GM13976 (cell line): ENCODE measurements around the gene SCGB1C1.

Experiments
- DNase-seq: peaks from one replicate; pipeline ENCODE4 v3.0.0; 2012; ENCODE audit warnings: low spot score
- CTCF ChIP-seq: IDR thresholded peaks from 2 replicates; pipeline ENCODE4 v1.5.1; 2012; ENCODE audit warnings: borderline replicate concordance, mild to moderate bottlenecking; ENCODE audit not compliant: insufficient read depth; ENCODE audit errors: extremely low read depth, missing control alignments, control extremely low read depth
- in situ Hi-C: fragments of 300-500 bp; cut with MboI; formaldehyde crosslinking; loops from one replicate; pipeline ENCODE4 v1.12.0; 2022; ENCODE audit warnings: low sequenced_read_pairs, mixed read lengths, inconsistent platforms; ENCODE audit not compliant: unreplicated experiment

Gene SCGB1C1

GRCh38 chr11:227824-228379 lies 35.0 kb downstream of the SCGB1C1 start:
- in situ Hi-C loops = no loop called here
- no peak for TF ChIP-seq CTCF
- DNase-seq = no peak

GRCh38 chr11:230431-230830 lies 37.6 kb downstream of the SCGB1C1 start:
- no peak for TF ChIP-seq CTCF
- in situ Hi-C loops = no loop called here
- DNase-seq = no peak

GRCh38 chr11:232783-233565 lies 40.1 kb downstream of the SCGB1C1 start:
- no peak for TF ChIP-seq CTCF
- in situ Hi-C loops = no loop called here
- no peak for DNase-seq

- DNase-seq = no peak
- in situ Hi-C loops = no loop called here
- no peak for TF ChIP-seq CTCF
Measured at GRCh38 chr11:235180-235579, 42.3 kb downstream of the SCGB1C1 start.

- DNase-seq = peak; percentile 71
- in situ Hi-C loops = no loop called here
- no peak for TF ChIP-seq CTCF
Measured at GRCh38 chr11:235609-235996, 42.7 kb downstream of the SCGB1C1 start.

- in situ Hi-C loops = no loop called here
- peak; percentile 96 for DNase-seq
- TF ChIP-seq CTCF = no peak
Measured at GRCh38 chr11:235997-236773, 43.3 kb downstream of the SCGB1C1 start, which contains the start of gene SIRT3. SIRT3 (minus strand) TSS chr11:236342; CDS start chr11:236328, 14 bp downstream.
